GM21381 (cell line): ENCODE data around the gene NUAK2.
"Not testable (repeated sequence)": the region's sequence is repeated elsewhere in the genome, so short reads cannot be mapped to it uniquely, and the experiment has no call there.

Experiments
- ATAC-seq: cut with Tn5 transposase; IDR thresholded peaks from one replicate; pipeline ENCODE4 v1.9.1; 2021; ENCODE audit warnings: mild to moderate bottlenecking, moderate library complexity; ENCODE audit not compliant: unreplicated experiment

The NUAK2 gene

GRCh38 chr1:205321162-205321958, at the start of gene NUAK2:
Gene NUAK2 (minus strand): TSS chr1:205321745. CDS start chr1:205321628, 117 bp downstream.
- ATAC-seq = peak; percentile 53

- no peak for ATAC-seq
Observed at GRCh38 chr1:205370780-205371179, 49.2 kb upstream of the NUAK2 start.

GRCh38 chr1:205369701-205370123, 48.2 kb upstream of the NUAK2 start:
- no peak for ATAC-seq

- ATAC-seq = no peak
Observed at GRCh38 chr1:205368478-205368877, 46.9 kb upstream of the NUAK2 start.

- ATAC-seq = no peak
Observed at GRCh38 chr1:205365945-205366463, 44.5 kb upstream of the NUAK2 start.

GRCh38 chr1:205365086-205365485, 43.5 kb upstream of the NUAK2 start:
- ATAC-seq = not testable (repeated sequence)

GRCh38 chr1:205360891-205361290, 39.3 kb upstream of the NUAK2 start:
- no peak for ATAC-seq

GRCh38 chr1:205359771-205360565, 38.4 kb upstream of the NUAK2 start:
- ATAC-seq = no peak

GRCh38 chr1:205358579-205358978, 37.0 kb upstream of the NUAK2 start:
- no peak for ATAC-seq

- no peak for ATAC-seq
Observed at GRCh38 chr1:205357567-205357966, 36.0 kb upstream of the NUAK2 start.

- ATAC-seq = no peak
Observed at GRCh38 chr1:205356440-205357139, 35.0 kb upstream of the NUAK2 start, which contains the start of gene KLHDC8A. Gene KLHDC8A (minus strand): TSS chr1:205356922. CDS start chr1:205343604, 13,318 bp downstream.

- no peak for ATAC-seq
Observed at GRCh38 chr1:205355075-205355453, 33.5 kb upstream of the NUAK2 start.

GRCh38 chr1:205354259-205355074, 32.9 kb upstream of the NUAK2 start:
- no peak for ATAC-seq

GRCh38 chr1:205353612-205354011, 32.1 kb upstream of the NUAK2 start:
- no peak for ATAC-seq

- no peak for ATAC-seq
Observed at GRCh38 chr1:205353191-205353590, 31.6 kb upstream of the NUAK2 start.

- ATAC-seq = no peak
Observed at GRCh38 chr1:205351984-205352713, 30.6 kb upstream of the NUAK2 start.

- no peak for ATAC-seq
Observed at GRCh38 chr1:205350691-205351141, 29.2 kb upstream of the NUAK2 start.

- ATAC-seq = no peak
Observed at GRCh38 chr1:205350124-205350523, 28.6 kb upstream of the NUAK2 start.
